Activated CD4-positive, alpha-beta T cell treated with anti-CD3 and anti-CD28 coated beads, Interleukin-2, amount 50 U/mL, for 48 hours (primary cell): Measurements from ENCODE around the gene TRMT44.

Experiments
- DNase-seq, 2 experiments: peaks; one replicate each; pipeline ENCODE4 v3.0.0-alpha.2; 2020

The TRMT44 gene

DNA sequence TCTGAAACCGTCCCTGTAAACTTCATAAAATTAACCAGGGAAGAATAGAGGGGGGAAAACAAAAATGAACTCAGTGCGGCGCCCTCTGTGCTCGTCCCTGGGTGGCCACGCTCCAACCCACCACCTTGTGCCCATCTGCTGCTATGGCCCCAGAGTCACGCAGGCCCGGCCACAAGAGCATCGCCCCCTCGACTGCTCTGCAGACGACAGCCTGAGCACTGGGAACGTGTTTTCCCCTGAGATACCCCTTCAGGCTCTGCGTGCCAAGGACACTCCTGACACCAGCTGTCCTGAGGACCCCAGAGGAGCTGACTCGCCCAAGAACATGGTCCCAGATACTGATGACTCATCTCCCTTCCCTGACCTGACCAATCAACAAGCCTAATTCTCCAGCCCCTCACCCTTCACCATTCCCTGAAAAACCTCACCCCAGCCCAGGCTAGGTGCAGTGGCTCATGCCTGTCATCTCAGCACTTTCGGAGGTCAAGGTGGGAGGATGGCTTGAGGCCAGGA is 75.5 kb downstream of the TRMT44 start:
- DNase-seq = no peak

DNA sequence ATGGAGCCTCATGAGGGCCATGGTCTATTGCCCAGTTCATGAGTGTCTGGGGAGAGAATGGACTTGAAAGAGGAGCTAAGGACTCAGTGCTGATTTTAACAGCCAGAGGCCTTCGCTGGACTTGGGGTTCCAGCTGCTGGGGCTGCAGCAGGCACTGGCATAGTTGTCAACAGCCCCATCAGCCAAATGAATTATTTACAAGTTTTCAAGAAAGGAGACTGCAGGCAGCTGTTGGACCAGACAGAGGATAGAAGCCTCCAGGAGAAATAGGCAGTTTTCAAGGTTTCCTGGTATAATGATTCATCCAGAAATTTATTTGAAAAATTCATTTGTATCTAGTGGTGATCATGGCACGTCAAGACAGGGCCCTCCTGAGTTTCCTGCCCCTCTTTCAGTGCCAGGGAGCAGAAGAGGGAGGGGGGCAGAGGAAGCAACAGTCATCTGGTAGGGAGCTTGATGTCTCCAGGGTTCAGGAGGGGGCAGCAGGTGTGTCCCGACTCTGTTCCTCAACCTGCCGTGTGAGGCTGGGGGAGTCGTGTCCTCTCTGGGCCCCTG is 76.5 kb downstream of the TRMT44 start:
- DNase-seq = no peak

- DNase-seq = no peak
These were observed 77.4 kb downstream of the TRMT44 start for GRCh38 chr4:8517946-8518345.

DNA sequence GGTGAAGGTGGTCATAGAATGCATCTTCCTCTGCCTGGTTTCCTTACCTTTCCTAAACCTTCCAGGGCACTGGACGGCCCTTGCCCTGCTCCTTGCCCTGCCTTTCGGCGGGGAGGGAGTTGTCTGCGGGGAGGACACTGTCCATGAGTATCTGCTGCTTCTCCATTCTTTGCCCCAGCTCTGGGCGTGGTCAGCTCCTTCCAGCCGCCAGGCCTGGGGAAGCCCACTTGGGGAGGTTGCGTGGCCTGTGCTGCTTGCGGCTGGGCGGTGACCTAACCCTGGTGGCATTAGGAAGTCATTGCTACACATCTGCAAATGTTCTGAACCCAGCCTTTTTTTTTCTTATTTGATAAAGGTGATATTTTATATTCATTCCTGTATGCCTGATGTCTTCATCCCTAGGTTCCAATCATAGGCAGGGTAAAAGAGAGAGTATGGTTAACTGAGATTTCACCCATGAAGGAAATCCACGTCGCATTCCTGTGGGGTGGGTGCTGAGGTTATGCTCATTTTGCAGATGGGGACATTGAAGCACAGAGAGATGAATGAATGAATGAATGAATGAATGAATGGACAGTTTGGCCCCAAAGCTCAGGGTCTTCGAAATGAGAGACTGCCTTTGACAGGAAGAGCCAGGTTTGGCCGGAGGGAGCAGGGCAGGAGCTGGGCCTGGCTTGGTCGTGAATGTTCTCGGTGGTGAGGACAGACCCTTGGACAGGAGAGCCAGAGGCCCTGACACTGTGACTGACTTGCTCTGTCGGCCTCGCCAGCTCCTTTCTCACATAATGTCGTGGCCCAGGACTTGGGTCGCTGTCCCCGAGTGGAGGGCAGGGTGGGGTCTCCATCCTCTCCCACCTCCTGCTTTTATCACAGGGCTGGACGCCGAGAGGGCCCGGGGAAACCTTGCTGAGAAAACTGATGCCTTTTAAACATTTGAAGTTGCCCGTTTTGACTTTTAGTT is 81.9 kb downstream of the TRMT44 start:
- DNase-seq = no peak

DNA sequence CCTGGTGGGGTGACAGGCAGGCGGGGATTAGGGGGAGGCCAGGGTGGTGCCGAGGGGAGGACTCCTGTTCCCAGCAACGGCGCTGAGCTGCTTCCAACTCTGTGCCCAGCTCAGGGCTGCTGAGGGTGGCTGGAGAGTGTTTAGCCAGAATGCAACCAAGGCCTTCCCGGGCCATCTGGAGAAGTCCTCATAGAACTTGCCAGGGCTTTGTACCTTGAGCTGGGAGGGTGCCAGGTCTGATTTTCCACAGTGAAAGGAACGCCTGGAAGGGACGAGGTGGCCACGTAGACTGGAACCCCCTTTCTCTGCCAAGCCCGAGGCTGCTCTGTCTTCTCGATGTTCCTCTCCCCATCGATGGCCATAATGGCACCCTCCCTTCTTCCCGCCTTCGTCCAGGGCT is 82.6 kb downstream of the TRMT44 start:
- DNase-seq = no peak

- no peak for DNase-seq
These were observed 83.2 kb downstream of the TRMT44 start for GRCh38 chr4:8523766-8524165.

DNA sequence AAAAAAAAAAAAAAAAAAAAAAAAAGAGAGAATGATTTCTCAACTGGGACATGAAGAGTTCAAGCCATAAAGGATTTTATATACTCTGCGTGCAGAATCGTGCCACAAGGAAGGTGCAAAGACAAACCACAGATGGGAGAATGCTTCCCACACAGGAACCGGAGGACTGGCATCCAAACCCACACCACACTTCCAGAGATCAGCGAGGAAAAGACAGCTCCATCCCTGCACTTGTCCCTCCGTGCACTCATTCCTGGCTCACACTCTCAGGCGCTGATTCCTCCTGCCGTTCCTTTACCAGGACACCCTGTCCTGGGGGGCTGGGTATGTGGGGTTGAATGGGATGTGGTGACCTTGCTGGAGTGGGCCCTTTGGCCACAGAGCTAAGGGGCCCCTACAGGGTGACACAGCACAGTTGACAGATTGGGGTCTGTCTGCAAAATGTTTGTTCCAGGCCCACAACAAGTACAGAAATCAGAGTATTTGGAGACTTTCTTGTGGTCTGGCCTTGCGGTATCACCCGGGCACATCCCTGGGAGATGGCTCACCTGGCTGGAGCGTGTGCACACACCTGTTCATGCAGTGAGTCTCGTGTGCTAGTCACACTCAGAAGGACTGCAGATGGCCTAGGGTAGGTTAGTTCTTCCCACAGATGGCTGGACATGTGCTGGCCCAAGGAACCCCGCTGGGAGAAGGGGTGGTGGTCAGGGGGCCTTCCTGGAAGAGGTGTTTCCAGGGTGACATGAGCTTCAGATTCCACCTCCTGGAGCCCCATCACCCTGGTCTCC is 84.2 kb downstream of the TRMT44 start:
- no peak for DNase-seq

DNA sequence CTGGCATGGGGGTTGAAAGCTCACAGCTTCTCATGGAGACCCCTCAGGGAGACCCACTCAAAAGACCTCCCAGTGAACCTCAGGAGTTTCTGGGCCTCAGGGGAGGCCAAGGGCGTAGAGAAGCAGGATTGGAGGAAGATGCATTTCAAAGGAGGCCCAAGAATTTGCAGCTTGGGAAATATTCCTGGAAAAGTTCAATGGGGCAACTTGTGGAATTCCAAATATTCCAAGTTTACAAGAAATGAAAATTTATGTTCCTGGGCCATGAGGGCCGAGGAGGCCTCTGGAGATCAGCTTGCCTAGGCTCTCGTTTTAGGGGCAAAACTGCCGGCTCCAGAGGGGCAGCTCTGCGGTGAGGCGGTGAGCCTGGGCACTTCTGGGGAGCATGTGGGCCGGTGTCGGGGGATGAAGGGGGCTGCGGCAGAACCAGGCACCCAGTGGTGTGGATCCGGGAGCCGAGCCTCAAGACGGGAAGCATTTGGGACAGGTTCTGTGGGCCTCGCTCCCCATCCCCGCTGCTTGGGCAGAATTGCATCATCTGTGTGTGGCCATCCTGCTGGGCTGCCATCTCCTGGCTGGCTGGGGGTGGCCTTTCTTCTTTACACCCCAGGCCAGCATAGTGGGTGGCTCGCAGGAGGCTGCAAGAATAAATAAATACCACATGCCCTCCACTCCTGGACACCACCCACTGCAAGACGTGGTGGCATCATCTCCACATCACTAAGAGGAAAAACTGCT is 85.0 kb downstream of the TRMT44 start:
- no peak for DNase-seq
